ENCODE data around the gene CNN2.

CNN2 gene

DNA sequence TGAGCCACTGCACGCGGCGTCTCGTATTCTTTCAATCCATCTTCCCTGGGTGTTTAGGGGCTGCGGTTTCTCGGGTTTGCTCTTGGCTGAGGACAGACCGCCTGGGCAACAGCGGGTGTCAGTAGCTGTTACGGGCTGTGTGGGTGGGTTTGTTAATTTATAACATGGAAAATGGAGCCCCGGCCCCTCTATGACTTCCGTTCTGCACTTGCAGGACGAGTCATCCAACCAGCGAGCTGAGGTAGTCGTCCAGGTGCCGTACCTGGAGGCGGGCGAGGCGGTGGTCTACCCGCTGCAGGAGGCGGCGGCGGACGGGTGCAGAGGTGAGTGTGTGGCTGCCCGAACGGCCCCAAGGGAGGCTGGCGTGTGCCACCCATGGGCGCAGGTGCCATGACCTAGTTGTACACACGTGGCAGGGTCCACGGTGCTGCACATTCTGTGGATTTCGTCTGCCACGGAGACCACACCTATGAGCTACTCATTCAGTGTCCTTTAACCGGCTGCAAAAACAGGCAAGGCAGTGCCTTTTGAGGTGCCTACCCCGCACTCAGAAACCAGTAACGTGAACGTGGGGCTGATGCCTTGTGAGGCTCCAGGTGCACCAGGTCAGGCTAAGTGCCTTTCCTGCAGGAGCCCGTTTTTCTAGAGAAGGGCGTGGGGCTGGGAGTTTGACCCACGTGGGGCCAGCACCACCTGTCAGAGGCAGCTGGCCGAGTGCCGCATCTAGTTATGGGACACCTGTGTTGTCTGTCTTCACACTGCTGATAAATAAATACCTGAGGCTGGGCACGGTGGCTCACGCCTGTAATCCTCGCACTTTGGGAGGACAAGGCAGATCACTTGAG is 57.8 kb downstream of the CNN2 start:
- DNase-seq, result no peak

- no peak for DNase-seq
These were observed 58.7 kb downstream of the CNN2 start for GRCh38 chr19:1085053-1085658.

DNA sequence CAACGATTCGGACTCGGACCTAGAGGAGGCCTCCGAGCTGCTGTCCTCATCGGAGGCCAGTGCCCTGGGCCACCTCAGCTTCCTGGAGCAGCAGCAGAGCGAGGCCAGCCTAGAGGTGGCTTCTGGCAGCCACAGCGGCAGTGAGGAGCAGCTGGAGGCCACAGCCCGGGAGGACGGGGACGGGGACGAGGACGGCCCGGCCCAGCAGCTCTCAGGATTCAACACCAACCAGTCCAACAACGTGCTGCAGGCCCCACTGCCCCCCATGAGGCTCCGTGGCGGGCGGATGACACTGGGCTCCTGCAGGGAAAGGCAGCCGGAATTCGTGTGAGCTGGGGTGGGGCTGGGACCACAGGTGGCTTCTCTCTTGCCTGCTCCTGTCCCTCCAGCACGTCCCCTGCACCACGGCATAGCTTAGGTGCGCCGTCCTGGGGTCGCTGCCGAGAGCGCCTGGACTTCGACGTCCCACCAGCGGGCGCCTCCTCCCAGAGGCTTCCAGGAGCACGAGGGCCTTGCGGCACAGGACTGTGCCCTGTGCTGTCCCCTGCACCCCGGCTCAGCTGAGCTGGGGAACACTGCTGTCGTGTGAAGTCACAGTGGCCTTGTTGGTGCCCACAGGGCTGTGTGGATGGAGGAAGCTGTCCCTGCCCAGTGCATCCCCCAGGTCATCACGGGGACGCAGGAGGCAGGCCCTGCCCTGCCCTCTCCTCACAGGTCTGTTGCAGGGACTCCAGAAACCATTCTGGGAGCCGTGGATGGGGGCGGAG is 59.5 kb downstream of the CNN2 start:
- DNase-seq, result no peak

DNA sequence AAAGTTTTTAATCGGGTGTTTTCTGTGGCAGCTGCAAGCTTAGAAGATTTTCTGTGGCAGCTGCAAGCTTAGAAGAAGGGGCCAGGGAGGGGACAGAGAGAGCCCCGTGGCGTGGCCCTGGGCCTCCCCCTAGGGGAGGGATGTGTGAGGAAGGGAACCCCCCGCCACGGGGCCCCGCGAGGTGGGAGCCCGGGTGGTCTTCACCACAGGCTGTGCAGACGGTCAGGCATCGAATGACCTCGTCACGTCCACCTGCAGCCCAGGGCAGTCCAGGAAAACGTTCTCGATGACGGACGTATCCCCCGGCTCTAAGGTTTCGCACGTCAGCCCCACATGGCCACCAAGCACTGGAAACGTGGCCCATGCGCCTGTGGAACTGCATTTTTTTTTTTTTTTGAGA is 60.2 kb downstream of the CNN2 start:
- DNase-seq, result no peak

DNA sequence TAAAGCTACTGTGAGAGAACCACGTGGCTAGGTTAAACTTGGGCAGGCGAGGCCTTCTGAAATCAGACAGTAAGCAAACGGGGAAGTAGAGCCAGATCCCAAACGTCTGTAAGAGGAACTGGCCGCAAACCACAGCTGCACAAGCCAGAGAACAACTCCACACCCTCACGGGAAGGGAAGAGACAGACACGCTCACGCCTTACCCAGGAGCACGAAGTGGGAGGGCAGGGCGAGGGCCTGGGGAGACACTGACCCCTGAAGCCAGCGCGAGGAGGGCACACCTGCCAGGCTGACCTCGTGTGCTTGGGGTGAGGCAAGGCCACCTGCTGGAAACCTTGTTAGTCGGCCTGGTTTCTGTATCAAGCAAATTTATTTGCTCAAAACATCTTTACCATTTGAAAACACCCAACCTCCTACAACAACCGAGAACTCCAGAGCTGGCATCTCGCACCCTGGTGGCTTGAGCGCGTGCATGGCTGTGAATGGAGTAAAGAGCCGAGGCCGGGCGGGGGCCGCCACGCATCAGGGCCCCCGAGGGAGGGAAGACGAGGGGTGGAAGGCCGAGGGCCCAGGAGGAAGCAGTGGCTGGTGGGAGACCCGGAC is 61.5 kb downstream of the CNN2 start:
- peak; percentile 63 for DNase-seq

DNA sequence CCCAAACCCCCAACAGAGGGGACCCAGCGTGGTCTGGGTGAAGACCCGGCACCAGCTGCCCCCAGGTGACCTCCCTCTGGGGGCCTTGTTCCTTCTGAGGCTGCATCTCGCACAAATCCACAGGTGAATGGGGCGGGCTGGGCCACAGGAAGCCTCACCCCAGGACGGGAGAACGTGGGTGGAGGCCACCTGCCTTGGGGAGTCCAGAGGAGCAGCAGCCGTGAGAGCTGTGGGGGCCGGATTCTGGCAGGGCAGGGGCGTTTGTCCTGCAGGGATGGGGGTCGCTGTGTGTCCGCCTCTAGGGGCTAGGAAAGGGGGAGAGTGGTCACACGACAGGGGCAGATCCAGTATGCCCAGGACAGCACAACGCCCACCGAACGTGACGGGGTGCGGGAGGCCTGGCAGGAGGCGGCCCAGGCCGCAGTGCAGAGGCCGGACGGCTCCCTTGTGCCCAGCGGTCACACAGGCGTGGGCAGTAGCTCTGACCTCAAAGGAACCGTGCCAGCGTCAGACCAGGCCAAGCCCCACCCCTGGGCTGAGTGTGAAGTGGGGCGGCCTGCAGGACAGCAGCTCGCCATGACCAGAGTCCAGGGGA is 62.1 kb downstream of the CNN2 start:
- DNase-seq, result no peak
